Caco-2 (cell line): ENCODE measurements around the gene HTRA3. TPM values are rescaled to one million over a fixed set of nuclear protein-coding genes. Genes with fewer than 3 reads are reported as not detected.

ENCODE experiments used
- BruUV-seq: library from RNA; stranded (reverse); fragments of 400-500 nt; replicated peaks from 2 replicates; lab custom pipeline; 2021; lab: Mats Ljungman, UMichigan
- CTCF ChIA-PET: fragments of 300-600 bp; sonication (Branson Sonifier 250); formaldehyde crosslinking; loops from one replicate; lab custom pipeline; 2022; ENCODE audit warnings: antibody characterized with exemption; lab: Charles Lee
- POLR2A ChIA-PET: fragments of 300-600 bp; sonication (Branson Sonifier 250); formaldehyde crosslinking; loops from one replicate; lab custom pipeline; 2022; ENCODE audit warnings: antibody characterized with exemption; lab: Charles Lee
- DNase-seq, 2 experiments: peaks; one replicate each; pipeline versions ENCODE4 v3.0.0 to v3.0.0-alpha.2; 2020 to 2022
- H3K27me3 ChIP-seq: replicated peaks from 2 replicates; pipeline ENCODE4 v1.6.0; 2011; ENCODE audit warnings: low read length; ENCODE audit not compliant: control insufficient read depth, insufficient read depth
- H3K36me3 ChIP-seq: 2 replicates; pipeline ENCODE4 v1.5.1; 2011; ENCODE audit warnings: low read length; ENCODE audit not compliant: control insufficient read depth, insufficient read depth
- H3K4me1 ChIP-seq: fragments of 250-450 bp; sonication (Bioruptor Pico); 2 replicates; pipeline ENCODE4 v1.5.1; 2020; ENCODE audit warnings: mild to moderate bottlenecking
- H3K4me3 ChIP-seq: 2 replicates; pipeline ENCODE4 v1.5.1; 2011; ENCODE audit warnings: low read depth, mild to moderate bottlenecking, control low read depth, low read length
- H3K9me3 ChIP-seq: fragments of 250-450 bp; sonication (Bioruptor Pico); 2 replicates; pipeline ENCODE4 v1.5.1; 2020; ENCODE audit warnings: mild to moderate bottlenecking, moderate library complexity
- H3K27ac Mint-ChIP-seq: one replicate; pipeline ENCODE4 v1.8.0; 2022; ENCODE audit warnings: mixed read lengths; ENCODE audit not compliant: unreplicated experiment
- H3K27me3 Mint-ChIP-seq: one replicate; pipeline ENCODE4 v1.8.0; 2022; ENCODE audit warnings: mixed read lengths; ENCODE audit not compliant: insufficient read depth, unreplicated experiment
- H3K36me3 Mint-ChIP-seq: one replicate; pipeline ENCODE4 v1.8.0; 2022; ENCODE audit warnings: mild to moderate bottlenecking, mixed read lengths; ENCODE audit not compliant: insufficient read depth, unreplicated experiment
- H3K4me1 Mint-ChIP-seq: one replicate; pipeline ENCODE4 v1.8.0; 2022; ENCODE audit warnings: low read depth, mixed read lengths; ENCODE audit not compliant: unreplicated experiment
- H3K4me3 Mint-ChIP-seq: one replicate; pipeline ENCODE4 v1.8.0; 2022; ENCODE audit warnings: mild to moderate bottlenecking, moderate library complexity, mixed read lengths; ENCODE audit not compliant: unreplicated experiment
- H3K9me3 Mint-ChIP-seq: one replicate; pipeline ENCODE4 v1.8.0; 2022; ENCODE audit warnings: mixed read lengths; ENCODE audit not compliant: unreplicated experiment
- intact Hi-C: fragments of 100-400 bp; cut with micrococcal nuclease; formaldehyde crosslinking; loops from one replicate; pipeline ENCODE4 v1.10.0; 2022; ENCODE audit not compliant: unreplicated experiment
- total RNA-seq: library from RNA; stranded (reverse); gene quantifications from 2 replicates; pipeline ENCODE4 v1.2.3, GENCODE V29; 2022
- TF ChIP-seq, protein P1 (sequence below), 2 experiments: fragments of 200-600 bp in 1 of 2; IDR thresholded peaks; 1 replicate in 1 of 2; 2 replicates in 1 of 2; pipeline versions ENCODE4 v1.5.1 to v1.8.0; 2011 to 2022; ENCODE audit warnings: antibody characterized with exemption in 1 of 2, control low read depth in 1 of 2, inconsistent platforms in 1 of 2, low read depth in 1 of 2, low read length in 1 of 2, mild to moderate bottlenecking in 1 of 2, moderate library complexity in 1 of 2; ENCODE audit not compliant: insufficient read depth in 1 of 2, severe bottlenecking in 1 of 2, unreplicated experiment in 1 of 2

Gene HTRA3
- total RNA-seq, 1 experiment from 2014 or later, result 0.66 TPM

DNA sequence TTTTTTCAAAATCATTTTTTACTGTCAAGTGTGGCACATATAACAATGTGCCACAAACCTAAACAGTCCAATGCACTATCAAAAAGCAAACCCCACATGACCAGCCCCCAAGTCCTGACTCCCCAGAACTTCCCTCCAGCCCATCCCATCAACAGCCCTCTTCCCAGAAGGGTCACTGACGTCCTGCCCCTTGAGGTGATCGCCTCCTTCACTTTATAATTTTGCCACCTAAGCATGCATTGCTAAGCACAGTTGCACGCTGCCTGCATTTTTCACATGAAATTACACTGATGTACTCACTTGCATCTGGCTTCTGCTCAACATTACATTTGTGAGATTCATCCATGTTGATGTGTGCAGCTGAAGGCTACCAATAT lies 42.5 kb downstream of the HTRA3 start:
- no peak overlapping the region for H3K4me3 Mint-ChIP-seq
- intact Hi-C loops, result no loop called here
- H3K27me3 Mint-ChIP-seq, result peaks cover 4% of the 10 kb centered on the region
- no peak for DNase-seq
- Histone ChIP-seq H3K4me3 (no peak overlapping the region), H3K36me3 (no peaks in the 10 kb centered on the region), H3K9me3 (no peaks in the 10 kb centered on the region), H3K4me1 (peaks cover 12% of the 10 kb centered on the region), H3K27me3 (no peaks in the 10 kb centered on the region)
- H3K36me3 Mint-ChIP-seq, result peaks cover 5% of the 10 kb centered on the region
- TF ChIP-seq, protein P1, sequence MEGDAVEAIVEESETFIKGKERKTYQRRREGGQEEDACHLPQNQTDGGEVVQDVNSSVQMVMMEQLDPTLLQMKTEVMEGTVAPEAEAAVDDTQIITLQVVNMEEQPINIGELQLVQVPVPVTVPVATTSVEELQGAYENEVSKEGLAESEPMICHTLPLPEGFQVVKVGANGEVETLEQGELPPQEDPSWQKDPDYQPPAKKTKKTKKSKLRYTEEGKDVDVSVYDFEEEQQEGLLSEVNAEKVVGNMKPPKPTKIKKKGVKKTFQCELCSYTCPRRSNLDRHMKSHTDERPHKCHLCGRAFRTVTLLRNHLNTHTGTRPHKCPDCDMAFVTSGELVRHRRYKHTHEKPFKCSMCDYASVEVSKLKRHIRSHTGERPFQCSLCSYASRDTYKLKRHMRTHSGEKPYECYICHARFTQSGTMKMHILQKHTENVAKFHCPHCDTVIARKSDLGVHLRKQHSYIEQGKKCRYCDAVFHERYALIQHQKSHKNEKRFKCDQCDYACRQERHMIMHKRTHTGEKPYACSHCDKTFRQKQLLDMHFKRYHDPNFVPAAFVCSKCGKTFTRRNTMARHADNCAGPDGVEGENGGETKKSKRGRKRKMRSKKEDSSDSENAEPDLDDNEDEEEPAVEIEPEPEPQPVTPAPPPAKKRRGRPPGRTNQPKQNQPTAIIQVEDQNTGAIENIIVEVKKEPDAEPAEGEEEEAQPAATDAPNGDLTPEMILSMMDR (IDR thresholded peaks at IDR 0.05; ENCODE audit: insufficient read depth in 1 of 2, low read depth in 1 of 2, low read length in 1 of 2, severe bottlenecking in 1 of 2, unreplicated experiment in 1 of 2), result no peak
- ChIA-PET POLR2A (no interaction called here), CTCF (no interaction called here)
- BruUV-seq, result no TSS peak
- peaks cover 14% of the 10 kb centered on the region for H3K4me1 Mint-ChIP-seq
- H3K9me3 Mint-ChIP-seq, result no peaks in the 10 kb centered on the region
- H3K27ac Mint-ChIP-seq, result no peak overlapping the region

DNA sequence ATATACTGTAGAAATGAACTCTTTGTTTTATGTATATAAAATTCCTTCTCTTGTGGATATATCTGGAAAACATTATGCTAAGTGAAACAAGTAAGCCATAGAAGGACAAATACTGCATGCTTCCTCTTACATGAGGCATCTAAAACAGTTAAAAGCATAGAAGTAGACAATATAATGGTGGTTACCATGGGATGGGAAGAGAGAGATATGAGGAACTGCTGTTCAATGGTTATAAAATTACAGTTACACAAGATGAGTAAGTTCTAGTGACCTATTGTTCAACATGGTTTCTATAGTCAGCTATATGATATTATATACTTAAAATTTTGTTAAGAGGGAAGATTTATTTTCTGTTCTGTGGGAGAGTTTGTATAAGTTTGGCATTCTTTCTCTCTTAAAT lies 43.4 kb downstream of the HTRA3 start:
- BruUV-seq, result no TSS peak
- no peak overlapping the region for H3K4me3 Mint-ChIP-seq
- H3K27ac Mint-ChIP-seq, result no peak overlapping the region
- intact Hi-C loops, result no loop called here
- H3K36me3 Mint-ChIP-seq, result peaks cover 5% of the 10 kb centered on the region
- Histone ChIP-seq H3K36me3 (no peaks in the 10 kb centered on the region), H3K9me3 (no peaks in the 10 kb centered on the region), H3K27me3 (no peaks in the 10 kb centered on the region), H3K4me1 (peaks cover 12% of the 10 kb centered on the region), H3K4me3 (no peak overlapping the region)
- POLR2A ChIA-PET, result no interaction called here
- TF ChIP-seq, protein P1 (IDR thresholded peaks at IDR 0.05; ENCODE audit: insufficient read depth in 1 of 2, low read depth in 1 of 2, low read length in 1 of 2, severe bottlenecking in 1 of 2, unreplicated experiment in 1 of 2), result no peak
- DNase-seq, result no peak
- peaks cover 4% of the 10 kb centered on the region for H3K27me3 Mint-ChIP-seq
- CTCF ChIA-PET, result no interaction called here
- H3K9me3 Mint-ChIP-seq, result no peaks in the 10 kb centered on the region
- peaks cover 14% of the 10 kb centered on the region for H3K4me1 Mint-ChIP-seq

DNA sequence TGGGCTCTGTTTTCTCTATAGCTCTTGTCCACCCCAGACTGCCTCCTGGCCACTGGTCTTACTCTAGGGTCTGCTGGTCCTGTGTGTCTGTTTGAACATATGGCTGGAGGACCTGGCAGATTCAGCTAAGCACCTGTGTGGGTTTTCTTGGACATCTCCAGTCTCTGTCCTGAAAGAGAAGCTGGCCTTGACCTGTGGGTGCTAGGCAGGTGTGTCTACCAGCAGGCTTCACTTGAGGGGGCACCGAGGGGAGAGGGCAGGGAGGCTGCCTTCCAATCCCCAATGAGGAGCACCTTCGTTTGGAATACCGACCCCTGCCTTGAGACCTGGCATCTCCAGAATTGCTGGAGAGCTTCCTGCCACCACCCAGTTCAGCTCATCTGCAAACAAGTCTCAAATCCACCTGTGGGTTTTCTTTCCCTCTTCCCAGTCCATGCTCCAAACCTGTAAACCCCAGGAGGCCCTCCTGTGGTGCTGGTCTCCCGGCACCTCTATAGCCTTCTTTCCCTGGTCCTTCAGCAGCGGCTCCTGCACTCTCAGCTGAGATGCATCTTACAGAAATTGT lies 45.2 kb downstream of the HTRA3 start:
- H3K4me1 Mint-ChIP-seq, result peaks cover 14% of the 10 kb centered on the region
- Histone ChIP-seq H3K4me3 (no peak overlapping the region), H3K36me3 (no peaks in the 10 kb centered on the region), H3K9me3 (no peaks in the 10 kb centered on the region), H3K27me3 (no peaks in the 10 kb centered on the region), H3K4me1 (peaks cover 12% of the 10 kb centered on the region)
- BruUV-seq, result no TSS peak
- TF ChIP-seq, protein P1 (IDR thresholded peaks at IDR 0.05; ENCODE audit: insufficient read depth in 1 of 2, low read depth in 1 of 2, low read length in 1 of 2, severe bottlenecking in 1 of 2, unreplicated experiment in 1 of 2), result no peak
- CTCF ChIA-PET, result no interaction called here
- peak overlapping the region; percentile 61 for H3K27ac Mint-ChIP-seq
- peak in 1 of 2 experiments; percentile 14 for DNase-seq
- H3K36me3 Mint-ChIP-seq, result peaks cover 5% of the 10 kb centered on the region
- no peak overlapping the region for H3K4me3 Mint-ChIP-seq
- intact Hi-C loops, result no loop called here
- POLR2A ChIA-PET, result no interaction called here
- no peaks in the 10 kb centered on the region for H3K9me3 Mint-ChIP-seq
- peaks cover 2% of the 10 kb centered on the region for H3K27me3 Mint-ChIP-seq
